D341Med (cell line): Measurements from ENCODE around the gene PCED1A.
"Not testable (repeated sequence)": the region's sequence is repeated elsewhere in the genome, so short reads cannot be mapped to it uniquely, and the experiment has no call there.

ENCODE experiments used
- DNase-seq: peaks from one replicate; pipeline ENCODE4 v3.0.0; 2012; ENCODE audit warnings: low spot score

Gene PCED1A

GRCh38 chr20:2865630-2866029 lies 25.2 kb upstream of the PCED1A start:
- no peak for DNase-seq

- DNase-seq = no peak
Measured at GRCh38 chr20:2865101-2865500, 24.6 kb upstream of the PCED1A start.

GRCh38 chr20:2864626-2865025 lies 24.2 kb upstream of the PCED1A start:
- no peak for DNase-seq

GRCh38 chr20:2859330-2860121 lies 19.1 kb upstream of the PCED1A start:
- DNase-seq = no peak

- DNase-seq = no peak
Measured at GRCh38 chr20:2858591-2858990, 18.1 kb upstream of the PCED1A start.

- no peak for DNase-seq
Measured at GRCh38 chr20:2851086-2851485, 10.6 kb upstream of the PCED1A start.

- DNase-seq = no peak
Measured at GRCh38 chr20:2849529-2849928, 9.1 kb upstream of the PCED1A start.

GRCh38 chr20:2847802-2848201 lies 7.3 kb upstream of the PCED1A start:
- DNase-seq = no peak

- DNase-seq = no peak
Measured at GRCh38 chr20:2846698-2847097, 6.2 kb upstream of the PCED1A start.

GRCh38 chr20:2845607-2846006 lies 5.2 kb upstream of the PCED1A start:
- DNase-seq = no peak

GRCh38 chr20:2840967-2841531 lies 594 bp upstream of the PCED1A start:
- DNase-seq = no peak

- no peak for DNase-seq
Measured at GRCh38 chr20:2839732-2840137, 720 bp downstream of the PCED1A start.

GRCh38 chr20:2838847-2839671 lies 1.4 kb downstream of the PCED1A start:
- DNase-seq = no peak

GRCh38 chr20:2838170-2838797 lies 2.2 kb downstream of the PCED1A start:
- DNase-seq = no peak

GRCh38 chr20:2837221-2837960 lies 3.1 kb downstream of the PCED1A start:
- no peak for DNase-seq

GRCh38 chr20:2836035-2836434 lies 4.4 kb downstream of the PCED1A start:
- no peak for DNase-seq

- no peak for DNase-seq
Measured at GRCh38 chr20:2835331-2835796, 5.1 kb downstream of the PCED1A start.

GRCh38 chr20:2834401-2835110 lies 5.9 kb downstream of the PCED1A start:
- no peak for DNase-seq

- DNase-seq = no peak
Measured at GRCh38 chr20:2833761-2834160, 6.7 kb downstream of the PCED1A start.

- not testable (repeated sequence) for DNase-seq
Measured at GRCh38 chr20:2831206-2831605, 9.2 kb downstream of the PCED1A start.

GRCh38 chr20:2829376-2829775 lies 11.1 kb downstream of the PCED1A start:
- DNase-seq = no peak
